HG02884 (cell line): ENCODE measurements around the gene KYAT1.

ENCODE experiments used
- ATAC-seq: cut with Tn5 transposase; IDR thresholded peaks from one replicate; pipeline ENCODE4 v1.9.1; 2021; ENCODE audit warnings: mild to moderate bottlenecking, moderate library complexity; ENCODE audit not compliant: unreplicated experiment

Gene KYAT1

DNA sequence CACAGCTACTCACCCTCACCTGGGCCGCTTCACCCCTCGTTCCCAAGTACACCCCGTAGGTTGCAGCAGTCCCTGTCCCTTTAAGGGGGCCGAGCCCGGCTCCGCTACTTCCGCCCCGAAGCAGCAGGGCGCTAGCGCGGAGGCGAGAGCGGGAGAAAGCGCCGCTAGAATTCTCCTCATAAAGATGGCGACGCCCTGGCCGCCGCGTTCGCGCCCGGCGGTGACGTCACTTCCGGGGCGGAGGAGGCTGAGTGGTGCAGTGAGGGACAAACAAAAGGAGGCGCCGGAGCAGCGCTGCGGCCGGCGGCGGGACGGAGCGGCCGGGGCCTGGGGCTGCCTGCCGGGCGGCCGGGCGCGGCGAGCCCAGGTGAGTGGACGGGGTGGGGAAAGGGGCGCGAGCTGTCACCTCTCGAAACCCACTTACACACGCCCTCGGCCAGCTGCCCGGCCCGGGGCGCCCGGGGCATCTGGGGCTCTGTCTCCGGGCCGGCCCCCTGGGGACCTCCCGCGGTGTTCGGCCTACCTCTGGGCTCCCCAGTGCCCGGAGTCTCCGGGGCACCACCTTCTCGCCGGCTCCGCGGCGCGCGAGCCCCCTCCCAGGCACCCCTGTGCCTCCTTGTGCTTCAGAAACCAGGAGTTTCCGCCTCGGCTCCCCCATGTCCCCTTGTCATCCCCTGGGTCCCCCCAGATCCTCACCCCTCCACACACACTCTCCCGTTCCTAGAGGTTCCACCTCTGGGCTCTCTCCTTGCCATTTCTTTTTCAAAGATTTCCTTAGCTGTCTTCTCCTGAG is at the start of gene KYAT1, which contains the start of gene LRRC8A:
KYAT1 (minus strand) TSS at position 67 of the 793 bp plus-strand sequence. CDS start 36,545 bp downstream, outside the sequence.
LRRC8A (plus strand) TSS at position 250 of the 793 bp plus-strand sequence. CDS start 25,032 bp downstream, outside the sequence.
- ATAC-seq: peak; percentile 78

DNA sequence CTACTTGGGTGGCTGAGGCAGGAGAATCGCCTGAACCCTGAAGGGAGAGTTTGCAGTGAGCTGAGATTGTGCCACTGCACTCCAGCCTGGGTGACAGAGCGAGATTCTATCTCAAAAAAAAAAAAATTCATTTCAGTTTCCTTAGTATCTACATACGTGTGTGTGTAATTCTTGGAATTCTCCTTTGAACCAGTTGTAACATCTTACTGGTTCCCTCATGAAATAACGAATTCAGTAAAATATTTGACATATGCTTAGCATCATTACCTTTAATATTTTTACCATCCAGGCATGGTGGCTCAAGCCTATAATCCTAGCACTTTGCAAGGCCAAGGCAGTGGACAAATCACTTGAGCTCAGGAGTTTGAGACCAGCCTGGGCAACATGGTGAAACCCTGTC is 47.8 kb upstream of the KYAT1 start:
- ATAC-seq: no peak

DNA sequence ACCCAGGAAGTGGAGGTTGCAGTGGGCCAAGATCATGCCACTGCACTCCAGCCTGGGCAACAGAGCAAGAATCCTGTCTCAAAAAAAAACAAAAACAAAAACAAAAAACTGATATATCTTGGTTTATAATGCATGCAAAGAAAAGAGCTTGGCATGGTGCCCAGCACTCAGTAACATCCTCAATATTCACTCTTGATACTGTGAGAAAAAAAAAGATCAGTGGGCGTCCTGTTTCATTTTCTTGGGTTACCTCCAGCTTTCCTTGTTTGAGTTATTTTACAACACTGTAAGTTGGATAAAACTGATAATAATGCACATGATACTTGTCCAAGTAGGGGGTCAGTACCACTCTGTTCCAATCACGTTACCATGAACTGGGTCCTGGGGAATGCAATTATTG is 46.9 kb upstream of the KYAT1 start:
- no peak for ATAC-seq

DNA sequence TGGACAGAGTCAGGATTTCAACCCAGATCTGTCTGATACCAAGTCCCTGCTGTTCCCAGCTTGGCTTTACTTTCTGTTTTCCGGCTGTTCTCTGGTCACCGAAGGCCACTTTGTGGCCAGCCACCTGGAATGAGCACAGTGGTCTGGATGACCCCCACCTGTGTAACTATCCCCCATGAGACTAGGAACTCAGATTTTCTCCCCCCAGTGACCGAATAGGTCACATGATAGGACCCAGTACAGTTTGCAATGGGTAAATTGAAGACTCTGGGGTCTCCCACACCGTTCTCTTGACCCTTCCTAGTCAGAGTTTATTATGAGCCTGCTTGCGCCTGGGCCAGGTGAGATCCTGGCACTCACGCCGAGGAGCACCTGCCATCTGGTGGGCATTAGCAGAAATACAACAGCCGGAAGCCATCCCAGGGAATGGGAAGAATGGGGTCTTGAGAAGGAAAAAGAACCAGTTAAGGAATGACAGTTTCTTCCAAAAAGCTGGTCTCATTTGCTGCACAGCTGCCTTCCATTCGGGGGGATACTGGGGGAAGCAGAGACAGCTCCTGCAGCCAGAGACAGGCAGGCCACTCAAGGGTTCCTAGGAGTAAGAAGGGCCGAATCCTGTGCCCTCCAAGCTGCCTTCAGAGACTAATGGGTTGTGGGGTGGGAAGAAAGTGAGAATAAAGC is 46.1 kb upstream of the KYAT1 start:
- ATAC-seq: no peak

DNA sequence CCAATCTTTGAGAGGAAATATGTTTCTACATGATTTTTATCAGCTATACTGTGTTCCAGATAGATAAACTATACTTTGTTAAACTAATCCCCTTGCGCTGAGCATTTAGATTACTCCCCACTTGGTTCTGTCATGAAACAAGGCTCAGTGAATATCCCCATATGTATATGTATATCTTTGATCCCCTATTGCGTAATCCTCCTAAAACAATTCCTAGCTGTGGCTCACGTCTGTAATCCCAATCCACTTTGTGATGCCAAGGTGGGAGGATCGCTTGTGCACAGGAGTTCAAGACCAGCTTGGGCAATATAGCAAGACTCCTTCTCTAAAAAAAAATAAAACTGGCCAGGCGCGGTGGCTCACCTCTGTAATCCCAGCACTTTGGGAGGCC is 41.7 kb upstream of the KYAT1 start:
- ATAC-seq: no peak

DNA sequence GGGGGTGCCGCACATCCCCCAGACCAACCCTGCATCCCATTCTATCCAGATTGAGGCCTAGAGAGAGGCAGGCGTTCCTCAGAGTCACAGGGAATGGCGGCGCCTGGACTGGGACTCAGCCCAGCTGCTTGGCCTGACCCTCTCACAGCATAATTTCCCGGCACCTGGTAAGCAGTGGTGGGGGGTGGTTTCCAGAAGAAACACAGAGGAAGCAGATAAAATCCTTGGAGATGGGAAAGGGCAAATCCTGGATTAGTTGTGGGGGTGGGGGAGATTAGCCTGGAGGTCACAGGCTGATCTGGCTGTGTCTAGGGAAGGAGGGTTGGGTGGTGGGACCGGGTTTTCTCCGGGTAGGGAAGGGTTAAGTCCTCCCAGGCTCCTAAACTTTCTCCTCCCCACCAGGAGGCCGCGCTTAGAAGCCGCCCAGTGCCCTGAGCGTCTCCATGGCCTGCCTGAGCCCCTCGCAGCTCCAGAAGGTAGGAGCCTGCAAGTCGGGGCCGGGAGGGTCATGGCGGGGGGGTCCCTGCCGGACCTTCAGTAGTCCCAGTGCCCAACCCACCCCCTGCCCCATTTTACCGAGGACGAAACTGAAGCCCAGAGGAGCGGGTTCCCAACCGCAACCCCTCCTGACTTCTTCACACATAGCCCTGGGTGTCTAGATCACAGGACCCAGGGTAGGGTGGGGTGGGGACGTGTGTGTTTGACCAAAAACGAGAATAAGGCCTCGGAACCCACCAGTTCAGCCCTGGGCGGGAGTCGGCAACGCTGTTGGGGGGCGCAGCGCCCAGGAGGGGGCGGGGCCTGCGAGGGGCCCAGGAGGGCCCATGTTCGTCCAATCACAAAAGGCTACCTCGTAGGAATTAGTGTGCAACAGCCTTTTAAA is 40.4 kb upstream of the KYAT1 start:
- no peak for ATAC-seq

DNA sequence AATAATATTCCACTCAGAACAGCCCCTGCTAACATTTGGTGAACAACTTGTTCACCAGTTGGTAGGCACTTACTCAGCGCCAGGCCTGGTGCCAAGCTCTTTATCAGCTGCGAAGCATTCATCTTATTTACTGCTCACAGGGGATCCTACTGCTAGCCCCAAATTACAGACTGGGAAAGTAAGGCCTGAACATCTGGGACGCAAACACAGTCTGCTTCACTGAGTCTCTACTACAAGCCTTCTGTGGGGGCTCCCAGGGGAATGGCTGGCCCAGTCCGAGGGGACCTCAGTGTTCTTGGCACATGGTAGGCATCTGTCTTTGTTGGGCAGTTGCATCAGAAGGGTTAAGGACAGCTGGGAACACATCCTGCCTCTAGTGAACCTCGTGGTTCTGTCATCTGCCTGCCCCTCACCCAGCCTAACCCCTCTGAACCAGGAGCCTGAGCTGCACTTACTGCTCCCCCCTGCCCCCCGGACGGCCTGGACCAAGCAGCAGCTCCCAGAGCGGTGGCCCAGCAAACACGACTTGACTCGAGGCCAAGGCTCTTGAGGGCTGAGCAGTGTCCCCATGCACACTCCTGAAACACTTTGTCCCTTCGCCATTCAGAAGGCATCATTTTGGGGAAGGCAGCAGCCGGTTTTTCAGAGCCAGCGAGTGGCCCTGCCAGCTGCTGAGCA is 38.8 kb upstream of the KYAT1 start, which contains the start of gene PHYHD1:
PHYHD1 (plus strand) TSS at position 602 of the 678 bp plus-strand sequence. CDS start 1,342 bp downstream, outside the sequence.
- no peak for ATAC-seq

DNA sequence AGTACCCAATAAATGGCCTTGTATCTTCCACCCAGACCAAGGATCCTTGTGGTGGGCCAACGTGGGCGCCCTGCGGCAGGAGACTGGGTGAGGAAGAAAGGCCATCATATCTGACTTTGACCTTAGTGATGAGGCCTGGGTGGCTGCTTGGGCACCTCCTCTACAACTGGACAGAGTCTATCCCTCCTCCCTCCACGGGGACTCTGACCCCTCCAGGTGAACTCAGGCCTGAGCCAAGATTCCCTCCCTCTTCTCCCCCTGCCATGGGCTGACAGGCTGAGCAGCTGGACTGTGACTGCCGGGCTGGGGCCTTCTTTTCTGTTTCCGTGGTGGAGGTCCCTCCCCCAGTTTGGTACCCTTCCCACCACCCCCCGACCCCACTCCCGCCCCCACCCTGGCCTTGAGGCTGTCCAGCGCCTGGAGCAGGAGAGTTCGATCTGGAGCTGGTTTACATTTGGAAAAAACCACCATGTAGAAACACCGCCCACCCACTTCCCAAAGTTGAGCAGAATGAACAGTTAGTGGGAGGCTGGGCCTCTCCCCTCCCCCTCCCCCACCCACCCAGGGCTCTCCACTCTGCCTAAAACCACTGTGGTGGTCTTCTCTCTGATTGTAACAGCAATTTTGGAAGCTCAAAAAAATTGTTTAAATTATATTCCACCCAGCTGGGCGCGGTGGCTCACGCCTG is 37.8 kb upstream of the KYAT1 start:
- no peak for ATAC-seq

DNA sequence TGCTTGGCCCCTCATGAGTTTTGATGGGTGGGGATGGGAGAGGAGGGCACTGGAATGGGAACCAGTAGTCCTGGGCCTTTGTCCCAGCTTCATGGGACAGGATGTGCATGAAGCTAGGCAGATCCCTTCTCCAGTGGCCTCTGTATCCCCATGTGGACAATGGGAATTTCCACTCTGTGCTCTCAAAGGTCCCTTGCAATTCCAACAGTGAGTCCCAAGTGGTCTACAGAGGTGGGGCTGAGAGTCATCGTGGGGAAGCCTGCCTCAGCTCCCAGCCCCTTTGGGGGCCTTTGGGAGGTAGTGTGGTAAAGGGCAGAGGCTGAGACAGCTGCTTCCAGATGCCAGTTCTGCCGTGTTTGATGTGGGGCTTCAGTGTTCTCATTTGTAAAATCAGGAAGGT is 37.2 kb upstream of the KYAT1 start:
- ATAC-seq: no peak

DNA sequence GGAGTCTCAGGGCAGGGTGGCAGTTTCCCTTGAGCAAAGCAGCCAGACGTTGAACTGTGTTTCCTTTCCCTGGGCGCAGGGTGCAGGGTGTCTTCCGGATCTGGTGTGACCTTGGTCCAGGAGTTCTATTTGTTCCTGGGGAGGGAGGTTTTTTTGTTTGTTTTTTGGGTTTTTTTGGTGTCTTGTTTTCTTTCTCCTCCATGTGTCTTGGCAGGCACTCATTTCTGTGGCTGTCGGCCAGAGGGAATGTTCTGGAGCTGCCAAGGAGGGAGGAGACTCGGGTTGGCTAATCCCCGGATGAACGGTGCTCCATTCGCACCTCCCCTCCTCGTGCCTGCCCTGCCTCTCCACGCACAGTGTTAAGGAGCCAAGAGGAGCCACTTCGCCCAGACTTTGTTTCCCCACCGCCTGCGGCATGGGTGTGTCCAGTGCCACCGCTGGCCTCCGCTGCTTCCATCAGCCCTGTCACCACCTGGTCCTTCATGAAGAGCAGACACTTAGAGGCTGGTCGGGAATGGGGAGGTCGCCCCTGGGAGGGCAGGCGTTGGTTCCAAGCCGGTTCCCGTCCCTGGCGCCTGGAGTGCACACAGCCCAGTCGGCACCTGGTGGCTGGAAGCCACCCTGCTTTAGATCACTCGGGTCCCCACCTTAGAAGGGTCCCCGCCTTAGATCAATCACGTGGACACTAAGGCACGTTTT is 35.5 kb upstream of the KYAT1 start:
- no peak for ATAC-seq

DNA sequence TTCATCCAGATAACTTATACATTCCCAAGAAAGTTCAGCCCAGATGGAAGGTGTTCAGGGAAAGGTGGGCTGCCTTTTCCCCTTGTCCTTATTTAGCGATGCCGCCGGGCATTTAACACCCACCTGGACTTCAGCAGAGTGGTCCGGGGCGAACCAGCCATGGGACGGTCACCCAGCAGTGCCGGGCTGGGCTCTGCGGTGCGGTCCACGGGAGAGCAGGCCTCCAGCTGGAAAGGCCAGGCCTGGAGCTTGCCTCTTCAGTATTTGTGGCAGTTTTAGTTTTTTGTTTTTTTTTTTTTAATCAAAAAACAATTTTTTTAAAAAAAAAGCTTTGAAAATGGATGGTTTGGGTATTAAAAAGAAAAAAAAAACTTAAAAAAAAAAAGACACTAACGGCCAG is 35.0 kb upstream of the KYAT1 start:
- no peak for ATAC-seq

DNA sequence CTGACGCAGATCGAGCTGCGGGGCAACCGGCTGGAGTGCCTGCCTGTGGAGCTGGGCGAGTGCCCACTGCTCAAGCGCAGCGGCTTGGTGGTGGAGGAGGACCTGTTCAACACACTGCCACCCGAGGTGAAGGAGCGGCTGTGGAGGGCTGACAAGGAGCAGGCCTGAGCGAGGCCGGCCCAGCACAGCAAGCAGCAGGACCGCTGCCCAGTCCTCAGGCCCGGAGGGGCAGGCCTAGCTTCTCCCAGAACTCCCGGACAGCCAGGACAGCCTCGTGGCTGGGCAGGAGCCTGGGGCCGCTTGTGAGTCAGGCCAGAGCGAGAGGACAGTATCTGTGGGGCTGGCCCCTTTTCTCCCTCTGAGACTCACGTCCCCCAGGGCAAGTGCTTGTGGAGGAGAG is 34.5 kb upstream of the KYAT1 start:
- ATAC-seq: no peak

DNA sequence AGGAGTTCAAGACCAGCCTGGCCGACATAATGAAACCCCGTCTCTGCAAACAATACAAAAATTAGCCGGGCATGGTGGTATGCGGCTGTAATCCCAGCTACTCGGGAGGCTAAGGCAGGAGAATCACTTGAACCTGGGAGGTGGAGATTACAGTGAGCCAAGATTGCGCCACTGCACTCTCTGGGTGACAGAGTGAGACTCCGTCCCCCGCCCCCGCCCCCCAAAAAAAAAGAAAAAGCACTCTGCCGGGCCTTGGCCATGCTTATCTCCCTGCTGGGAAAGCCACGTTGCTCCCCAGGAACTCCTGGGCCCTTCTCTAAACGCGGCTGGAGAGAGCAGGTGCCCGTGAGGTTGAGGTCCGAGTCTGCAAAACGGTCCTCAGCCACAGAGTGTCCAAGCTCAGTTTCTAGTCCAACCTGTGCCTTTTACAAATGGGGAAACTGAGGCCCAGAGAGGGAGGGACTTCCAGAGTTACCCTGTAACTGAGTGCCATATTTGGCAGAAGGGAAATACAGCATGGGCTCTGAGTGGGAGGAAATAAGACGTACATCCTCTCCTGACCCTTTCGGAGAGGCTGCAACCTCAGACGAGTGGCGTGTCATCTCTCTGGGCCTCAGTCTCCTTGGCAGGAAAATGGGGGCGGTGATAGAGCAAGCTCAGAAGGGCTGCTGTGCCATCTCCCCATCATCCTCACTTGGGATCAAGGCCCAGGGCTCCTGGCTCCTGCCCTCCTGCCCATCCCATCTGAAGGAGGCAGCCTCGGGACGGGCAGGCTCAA is 32.4 kb upstream of the KYAT1 start:
- ATAC-seq: no peak

DNA sequence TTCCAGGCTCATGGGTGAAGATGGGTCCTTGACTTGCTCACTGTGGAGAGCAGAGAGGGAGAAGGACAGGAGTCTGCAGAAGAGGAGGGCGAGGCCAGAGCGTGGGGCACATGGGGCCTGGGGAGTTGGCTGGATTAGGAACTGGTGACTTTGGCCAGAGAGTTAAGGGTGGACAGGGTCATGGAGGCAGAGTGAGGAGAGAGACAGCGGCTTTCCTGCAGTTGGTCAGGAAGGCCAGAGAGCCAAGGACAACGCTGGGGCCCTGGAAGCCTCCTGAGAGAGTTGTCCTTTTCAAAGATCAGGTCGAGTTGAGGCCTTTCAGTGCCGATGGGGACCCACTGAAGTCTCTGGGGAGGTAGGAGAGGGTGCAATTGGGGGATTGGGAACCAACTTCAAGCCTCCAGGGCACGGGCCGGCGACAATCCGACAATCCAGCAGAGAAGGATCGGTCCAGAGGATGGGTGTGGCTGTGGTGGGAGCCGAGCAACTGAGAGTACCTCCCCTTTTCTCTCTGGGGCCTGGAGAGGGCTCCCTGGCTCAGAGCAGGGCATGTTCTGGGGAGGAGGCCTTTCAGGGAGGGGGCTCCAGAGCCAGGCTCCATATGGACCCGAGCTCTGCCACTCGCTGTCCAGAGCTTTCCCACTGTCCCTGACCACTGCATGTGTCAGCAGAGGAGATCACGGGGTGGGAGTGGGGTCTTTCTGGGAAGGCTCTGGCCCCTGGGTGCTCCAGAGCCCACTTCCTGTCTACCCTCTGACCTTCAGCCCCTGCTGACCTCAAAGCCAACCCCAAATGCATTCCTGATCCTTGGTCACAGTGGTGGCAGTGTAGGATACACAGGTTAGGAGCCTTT is 31.5 kb upstream of the KYAT1 start:
- no peak for ATAC-seq

DNA sequence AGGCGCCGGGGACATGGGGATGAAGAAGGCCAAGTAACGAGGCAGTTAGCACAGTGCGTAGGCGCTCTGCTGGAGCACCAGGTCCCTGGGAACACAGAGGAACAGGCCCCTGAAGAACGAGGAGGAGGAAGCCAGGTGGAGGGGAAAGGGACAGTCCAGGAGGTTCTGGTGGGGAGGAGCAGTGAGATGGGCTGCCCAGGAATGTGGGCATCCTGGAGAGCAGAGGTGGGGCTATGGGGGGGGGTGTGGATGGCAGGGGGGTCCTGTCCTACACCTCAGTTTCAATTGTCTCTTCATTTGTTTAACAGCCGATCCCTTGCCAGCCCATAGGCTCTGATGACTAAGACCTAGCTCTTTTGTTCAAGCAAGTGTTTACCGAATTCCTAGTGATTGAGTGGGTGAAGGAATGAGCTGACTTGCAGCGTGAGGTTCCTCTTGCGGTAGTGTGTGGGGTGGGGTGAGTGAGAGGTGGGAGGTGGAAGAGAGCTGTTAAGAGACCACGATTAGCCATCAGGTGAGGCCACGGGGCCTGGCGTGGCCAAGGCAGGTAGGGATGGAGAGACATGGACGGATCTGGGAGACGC is 30.6 kb upstream of the KYAT1 start:
- no peak for ATAC-seq

DNA sequence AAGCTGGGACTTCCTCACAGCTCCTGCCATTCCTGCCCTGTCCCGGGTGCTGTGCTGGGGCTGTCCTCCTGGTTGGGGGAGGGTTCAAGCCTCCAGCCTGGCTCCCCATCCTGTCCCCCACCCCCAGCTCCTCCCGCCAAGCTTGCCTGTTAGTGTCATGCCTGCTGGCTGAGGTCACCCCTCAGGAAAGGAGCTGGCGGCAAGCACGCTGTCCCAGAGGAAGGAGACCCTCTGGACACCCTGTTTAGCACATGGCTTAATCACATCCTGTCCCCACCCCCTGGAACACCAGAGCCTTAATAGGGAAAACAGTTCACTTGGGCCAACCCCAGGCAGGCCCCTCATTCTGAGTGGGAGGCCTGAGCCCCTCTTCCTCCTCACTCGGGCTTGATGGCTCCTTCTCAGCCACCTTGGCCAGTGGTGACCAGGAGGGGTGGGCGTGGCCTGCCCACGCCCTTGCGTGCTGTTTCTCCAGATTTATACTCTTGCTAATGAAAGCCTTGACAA is 29.8 kb upstream of the KYAT1 start:
- ATAC-seq: no peak

DNA sequence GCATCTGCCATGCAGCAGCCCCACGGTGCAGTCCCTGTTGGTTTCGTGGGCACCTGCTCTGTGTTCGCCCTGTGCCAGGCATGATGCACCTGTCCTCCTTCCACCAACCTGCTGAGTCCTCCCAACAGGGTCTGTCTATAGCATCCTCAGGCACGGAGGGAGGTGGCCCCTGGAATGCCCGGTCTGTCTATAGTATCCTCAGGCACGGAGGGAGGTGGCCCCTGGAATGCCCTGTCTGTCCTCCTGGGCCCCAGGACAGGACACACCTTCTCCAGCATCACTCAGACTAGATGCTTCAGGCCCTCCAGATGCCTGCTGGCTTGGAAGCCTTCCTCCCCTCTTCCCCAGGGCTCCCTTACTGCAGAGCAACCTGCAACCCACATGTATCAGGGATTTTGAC is 29.2 kb upstream of the KYAT1 start:
- ATAC-seq: no peak
